ENCODE data around the gene PRSS27.

PRSS27 gene

DNA sequence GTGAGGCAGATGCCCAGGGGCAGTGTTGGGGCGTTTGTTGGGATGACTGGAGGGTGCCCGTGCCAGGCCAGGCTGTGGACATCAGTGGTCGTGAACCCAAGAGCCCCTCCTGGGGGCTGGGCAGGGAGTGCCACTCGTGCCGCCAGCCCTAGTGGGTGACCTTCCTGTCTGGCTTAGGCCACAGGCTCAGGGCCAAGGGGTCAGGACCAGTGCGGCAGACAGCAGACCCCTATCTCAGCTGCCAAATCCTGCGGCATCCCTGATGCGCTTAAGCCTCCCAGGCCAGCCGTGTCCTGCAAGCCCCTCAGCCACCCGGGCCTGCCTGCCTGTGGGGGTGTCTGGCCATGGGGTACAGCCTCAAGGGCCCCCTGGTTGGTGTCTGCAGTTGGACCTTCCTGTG lies 14.7 kb downstream of the PRSS27 start:
- no peak for TF ChIP-seq CTCF (IDR thresholded peaks at IDR 0.05; ENCODE audit: low read depth, low read length, missing control alignments)
- no peak for DNase-seq (ENCODE audit: low read depth)
- H3K4me3 ChIP-seq (ENCODE audit: low read depth, low read length), result no peak overlapping the region

- H3K4me3 ChIP-seq (ENCODE audit: low read depth, low read length), result no peak overlapping the region
- DNase-seq (ENCODE audit: low read depth), result no peak
- no peak for TF ChIP-seq CTCF (IDR thresholded peaks at IDR 0.05; ENCODE audit: low read depth, low read length, missing control alignments)
Measured at GRCh38 chr16:2704983-2705275, 15.1 kb downstream of the PRSS27 start.

GRCh38 chr16:2704166-2704982 lies 15.7 kb downstream of the PRSS27 start:
- TF ChIP-seq CTCF (IDR thresholded peaks at IDR 0.05; ENCODE audit: low read depth, low read length, missing control alignments), result no peak
- DNase-seq (ENCODE audit: low read depth), result no peak
- no peak overlapping the region for H3K4me3 ChIP-seq (ENCODE audit: low read depth, low read length)

GRCh38 chr16:2702871-2703745 lies 16.9 kb downstream of the PRSS27 start:
- no peak for DNase-seq (ENCODE audit: low read depth)
- no peak for TF ChIP-seq CTCF (IDR thresholded peaks at IDR 0.05; ENCODE audit: low read depth, low read length, missing control alignments)

GRCh38 chr16:2702438-2702825 lies 17.6 kb downstream of the PRSS27 start:
- no peak for TF ChIP-seq CTCF (IDR thresholded peaks at IDR 0.05; ENCODE audit: low read depth, low read length, missing control alignments)
- no peak overlapping the region for H3K4me3 ChIP-seq (ENCODE audit: low read depth, low read length)
- no peak for DNase-seq (ENCODE audit: low read depth)

More at GRCh38 chr16:2702871-2703745, 16.9 kb downstream of the PRSS27 start:
- no peak overlapping the region for H3K4me3 ChIP-seq (ENCODE audit: low read depth, low read length)

- no peak for TF ChIP-seq CTCF (IDR thresholded peaks at IDR 0.05; ENCODE audit: low read depth, low read length, missing control alignments)
- no peak overlapping the region for H3K4me3 ChIP-seq (ENCODE audit: low read depth, low read length)
- DNase-seq (ENCODE audit: low read depth), result no peak
Measured at GRCh38 chr16:2701713-2702437, 18.1 kb downstream of the PRSS27 start.

Data from GM12864 (cell line).